ENCODE measurements around the gene FANCC.

FANCC gene

GRCh38 chr9:95139126-95139525, 178.4 kb downstream of the FANCC start:
- no peak for DNase-seq

- no peak for DNase-seq
These were observed 179.0 kb downstream of the FANCC start for GRCh38 chr9:95138474-95138873.

- DNase-seq, result no peak
These were observed 179.8 kb downstream of the FANCC start for GRCh38 chr9:95137587-95138145.

GRCh38 chr9:95135756-95136155, 181.8 kb downstream of the FANCC start:
- DNase-seq, result no peak

GRCh38 chr9:95134457-95134881, 183.0 kb downstream of the FANCC start:
- DNase-seq, result no peak

GRCh38 chr9:95133325-95133705, 184.2 kb downstream of the FANCC start:
- no peak for DNase-seq

GRCh38 chr9:95132366-95133324, 184.9 kb downstream of the FANCC start:
- DNase-seq, result no peak

- peak; percentile 76 for DNase-seq
These were observed 186.2 kb downstream of the FANCC start for GRCh38 chr9:95131023-95131943.

- DNase-seq, result no peak
These were observed 187.0 kb downstream of the FANCC start for GRCh38 chr9:95130484-95130883.

- no peak for DNase-seq
These were observed 187.8 kb downstream of the FANCC start for GRCh38 chr9:95129476-95130291.

GRCh38 chr9:95128177-95128524, 189.4 kb downstream of the FANCC start:
- no peak for DNase-seq

GRCh38 chr9:95127249-95128176, 190.0 kb downstream of the FANCC start:
- peak; percentile 39 for DNase-seq

GRCh38 chr9:95126739-95127138, 190.8 kb downstream of the FANCC start:
- DNase-seq, result no peak

GRCh38 chr9:95125652-95126051, 191.9 kb downstream of the FANCC start:
- no peak for DNase-seq

GRCh38 chr9:95124582-95125367, 192.7 kb downstream of the FANCC start:
- no peak for DNase-seq

- no peak for DNase-seq
These were observed 196.6 kb downstream of the FANCC start for GRCh38 chr9:95120781-95121370.

- no peak for DNase-seq
These were observed 198.9 kb downstream of the FANCC start for GRCh38 chr9:95118596-95118995.

GRCh38 chr9:95116808-95117204, 200.7 kb downstream of the FANCC start:
- DNase-seq, result no peak

- DNase-seq, result no peak
These were observed 201.3 kb downstream of the FANCC start for GRCh38 chr9:95116002-95116807.

Data from amniotic stem cell (primary cell).